HCT116 (cell line): Measurements from ENCODE around the gene ANO4. TPM values are rescaled to one million over a fixed set of nuclear protein-coding genes. Genes with fewer than 3 reads are reported as not detected.

ENCODE experiments used
- ATAC-seq: fragments of 200-7000 bp; cut with Tn5 transposase; 2 replicates; pipeline ENCODE4 v1.9.1; 2020; ENCODE audit warnings: mild to moderate bottlenecking, moderate library complexity
- BruUV-seq: library from RNA; stranded (reverse); fragments of 400-500 nt; replicated peaks from 2 replicates; lab custom pipeline; 2021; lab: Mats Ljungman, UMichigan
- CTCF ChIA-PET: fragments of 300-600 bp; sonication (Branson Sonifier 250); formaldehyde crosslinking; loops from one replicate; lab custom pipeline; 2021; ENCODE audit warnings: antibody characterized with exemption; lab: Charles Lee
- POLR2A ChIA-PET: fragments of 300-600, 350-600 bp; sonication (Branson Sonifier 250); formaldehyde crosslinking; loops from one replicate; lab custom pipeline; 2021; ENCODE audit warnings: antibody characterized with exemption; lab: Charles Lee
- RAD21 ChIA-PET, 2 experiments: fragments of 300-600 bp; sonication (Branson Sonifier 250); formaldehyde crosslinking; loops; one replicate each; lab custom pipeline; 2023; ENCODE audit warnings: low total read pairs in 2 of 2; ENCODE audit not compliant: uncharacterized antibody in 2 of 2, unreplicated experiment in 2 of 2, low non-redundant PET in 1 of 2; lab: Charles Lee
- DNase-seq: peaks from one replicate; pipeline ENCODE4 v3.0.0-alpha.2; 2010; ENCODE audit warnings: low read depth, low spot score
- H2AFZ ChIP-seq: fragments of 200-600 bp; shearing (Covaris generic), sonication (generic); 2 replicates; pipeline ENCODE4 v1.6.1; 2017; ENCODE audit warnings: low read depth, mixed run types, mixed read lengths, antibody characterized with exemption, low read length; ENCODE audit not compliant: poor library complexity, severe bottlenecking
- H3K27ac ChIP-seq: 2 replicates; pipeline ENCODE4 v1.5.1; 2012; ENCODE audit warnings: low read depth, low read length
- H3K27me3 ChIP-seq: fragments of 200-600 bp; sonication (generic); 2 replicates; pipeline ENCODE4 v1.6.1; 2016; ENCODE audit warnings: mixed run types, low read length, mixed read lengths; ENCODE audit not compliant: insufficient read depth
- H3K36me3 ChIP-seq, 2 experiments: fragments of 200-500 bp in 1 of 2; fragments of 200-600 bp in 1 of 2; sonication (Bioruptor generic) in 1 of 2; sonication (generic) in 1 of 2; 2 replicates each; pipeline versions ENCODE4 v1.5.1 to v1.6.1; 2014 to 2016; ENCODE audit warnings: low read length in 2 of 2, inconsistent platforms in 1 of 2, mixed read lengths in 1 of 2, mixed run types in 1 of 2; ENCODE audit not compliant: insufficient read depth in 2 of 2, control insufficient read depth in 1 of 2
- H3K4me1 ChIP-seq, 2 experiments: fragments of 200-600 bp in 1 of 2; sonication (generic) in 1 of 2; 2 replicates each; pipeline versions ENCODE4 v1.5.1 to v1.6.1; 2012 to 2017; ENCODE audit warnings: low read length in 2 of 2, inconsistent platforms in 1 of 2, mild to moderate bottlenecking in 1 of 2, mixed read lengths in 1 of 2, mixed run types in 1 of 2, moderate library complexity in 1 of 2; ENCODE audit not compliant: insufficient read depth in 2 of 2, control insufficient read depth in 1 of 2
- H3K4me2 ChIP-seq: fragments of 200-600 bp; sonication (generic); 2 replicates; pipeline ENCODE4 v1.6.1; 2017; ENCODE audit warnings: mixed run types, low read length, mixed read lengths
- H3K4me3 ChIP-seq, 2 experiments: fragments of 200-600 bp in 1 of 2; sonication (generic) in 1 of 2; replicated peaks in 1 of 2; 2 replicates each; pipeline ENCODE4 v1.5.1; 2011 to 2016; ENCODE audit warnings: low read length in 2 of 2, control low read depth in 1 of 2, low read depth in 1 of 2, mild to moderate bottlenecking in 1 of 2, mixed read lengths in 1 of 2, mixed run types in 1 of 2
- H3K79me2 ChIP-seq: fragments of 200-600 bp; sonication (generic); 2 replicates; pipeline ENCODE4 v1.6.1; 2017; ENCODE audit warnings: mild to moderate bottlenecking, mixed run types, low read length, moderate library complexity, mixed read lengths; ENCODE audit not compliant: insufficient read depth
- H3K9ac ChIP-seq: fragments of 200-600 bp; sonication (generic); 2 replicates; pipeline ENCODE4 v1.6.1; 2016; ENCODE audit warnings: low read length, mixed read lengths
- H3K9me2 ChIP-seq: fragments of 200-600 bp; sonication (generic), shearing (Covaris generic); 2 replicates; pipeline ENCODE4 v1.6.1; 2017; ENCODE audit warnings: mixed run types, mild to moderate bottlenecking, moderate library complexity; ENCODE audit not compliant: insufficient read depth
- H3K9me3 ChIP-seq, 2 experiments: fragments of 200-500 bp in 1 of 2; fragments of 200-600 bp in 1 of 2; sonication (Bioruptor generic) in 1 of 2; sonication (generic) in 1 of 2; 2 replicates each; pipeline ENCODE4 v1.6.1; 2014 to 2017; ENCODE audit warnings: low read length in 2 of 2, mixed read lengths in 2 of 2, inconsistent platforms in 1 of 2, low read depth in 1 of 2, mild to moderate bottlenecking in 1 of 2, mixed run types in 1 of 2, moderate library complexity in 1 of 2; ENCODE audit not compliant: control insufficient read depth in 1 of 2, insufficient read depth in 1 of 2
- H4K20me1 ChIP-seq: fragments of 200-600 bp; sonication (generic), shearing (Covaris generic); 2 replicates; pipeline ENCODE4 v1.6.1; 2017; ENCODE audit warnings: mixed run types, mild to moderate bottlenecking, moderate library complexity; ENCODE audit not compliant: insufficient read depth
- ATF3 ChIP-seq: IDR thresholded peaks from 2 replicates; pipeline ENCODE4 v1.6.1; 2012
- CBX3 ChIP-seq: IDR thresholded peaks from 2 replicates; pipeline ENCODE4 v1.6.1; 2012; ENCODE audit warnings: low read depth
- CEBPB ChIP-seq: IDR thresholded peaks from 2 replicates; pipeline ENCODE4 v1.6.1; 2012; ENCODE audit warnings: low read depth
- CTCF ChIP-seq, 3 experiments: fragments of 200-600 bp in 1 of 3; sonication (generic) in 1 of 3; IDR thresholded peaks in 2 of 3; conservative IDR thresholded peaks in 1 of 3; 2 replicates each; pipeline ENCODE4 v1.5.1; 2012 to 2017; ENCODE audit warnings: low read depth in 2 of 3, low read length in 2 of 3, antibody characterized with exemption in 1 of 3, borderline replicate concordance in 1 of 3, control low read depth in 1 of 3, mild to moderate bottlenecking in 1 of 3, mixed read lengths in 1 of 3, mixed run types in 1 of 3, moderate library complexity in 1 of 3; ENCODE audit not compliant: insufficient read depth in 1 of 3
- EGR1 ChIP-seq: IDR thresholded peaks from 2 replicates; pipeline ENCODE4 v1.6.1; 2012; ENCODE audit warnings: low read depth
- ELF1 ChIP-seq: IDR thresholded peaks from 2 replicates; pipeline ENCODE4 v1.6.1; 2012; ENCODE audit warnings: low read depth, borderline replicate concordance
- EZH2 ChIP-seq: fragments of 200-600 bp; sonication (generic); IDR thresholded peaks from 2 replicates; pipeline ENCODE4 v1.6.1; 2017; ENCODE audit warnings: antibody characterized with exemption, mixed run types
- EZH2phosphoT487 ChIP-seq: fragments of 200-600 bp; IDR thresholded peaks from 2 replicates; pipeline ENCODE4 v1.6.1; 2018; ENCODE audit warnings: antibody characterized with exemption, borderline replicate concordance
- FOSL1 ChIP-seq: IDR thresholded peaks from 2 replicates; pipeline ENCODE4 v1.6.1; 2012; ENCODE audit warnings: low read depth
- JUND ChIP-seq: IDR thresholded peaks from 2 replicates; pipeline ENCODE4 v1.6.1; 2012
- MAX ChIP-seq: IDR thresholded peaks from 2 replicates; pipeline ENCODE4 v1.6.1; 2012
- POLR2A ChIP-seq: IDR thresholded peaks from 2 replicates; pipeline ENCODE4 v1.7.0; 2011; ENCODE audit warnings: borderline replicate concordance; ENCODE audit not compliant: insufficient read depth, insufficient read length; ENCODE audit errors: extremely low read depth
- POLR2AphosphoS5 ChIP-seq: IDR thresholded peaks from 2 replicates; pipeline ENCODE4 v1.6.1; 2011; ENCODE audit warnings: mild to moderate bottlenecking, low read depth, low read length, moderate library complexity
- RAD21 ChIP-seq: IDR thresholded peaks from 2 replicates; pipeline ENCODE4 v1.6.1; 2012; ENCODE audit warnings: low read depth, mild to moderate bottlenecking
- REST ChIP-seq: IDR thresholded peaks from 2 replicates; pipeline ENCODE4 v1.6.1; 2012; ENCODE audit warnings: low read depth
- TCF7L2 ChIP-seq: IDR thresholded peaks from 2 replicates; pipeline ENCODE4 v1.7.0; 2011; ENCODE audit warnings: borderline replicate concordance, inconsistent platforms; ENCODE audit not compliant: insufficient read depth, insufficient read length; ENCODE audit errors: extremely low read depth
- ZFX ChIP-seq: fragments of 450-650 bp; IDR thresholded peaks from 2 replicates; pipeline ENCODE4 v1.6.1; 2017
- ZNF274 ChIP-seq: fragments of 200-500 bp; sonication (Bioruptor generic); IDR thresholded peaks from 2 replicates; pipeline ENCODE4 v1.6.1; 2014; ENCODE audit warnings: mild to moderate bottlenecking, low read depth, low read length, inconsistent platforms
- intact Hi-C: fragments of 100-400 bp; cut with micrococcal nuclease; formaldehyde crosslinking; loops from 2 replicates; pipeline ENCODE4 v1.10.0; 2022
- total RNA-seq: library from RNA; stranded (reverse); gene quantifications from one replicate; pipeline ENCODE4 v1.2.1, GENCODE V29; 2021; ENCODE audit not compliant: unreplicated experiment

ANO4 gene
- total RNA-seq, 1 experiment from 2014 or later = 1.7 TPM

- TF ChIP-seq REST (no peak), POLR2AphosphoS5 (no peak), ELF1 (no peak)
- TF ChIP-seq, all 23 proteins: peak for 0
Observed at GRCh38 chr12:100964028-100964427, 169.5 kb downstream of the ANO4 start (continued).

GRCh38 chr12:100967189-100967588 is 172.6 kb downstream of the ANO4 start:
- Histone ChIP-seq H3K4me2 (no peak overlapping the region), H4K20me1 (no peaks in the 10 kb centered on the region), H2AFZ (no peak overlapping the region), H3K4me3 (no peak overlapping the region), H3K79me2 (no peaks in the 10 kb centered on the region), H3K9ac (no peak overlapping the region), H3K27ac (no peak overlapping the region), H3K9me3 (no peaks in the 10 kb centered on the region), H3K36me3 (no peaks in the 10 kb centered on the region), H3K27me3 (no peaks in the 10 kb centered on the region), H3K4me1 (no peaks in the 10 kb centered on the region), H3K9me2 (no peaks in the 10 kb centered on the region)
- ATAC-seq (no peak), DNase-seq (no peak)
- POLR2A ChIA-PET = no interaction called here
- RAD21 ChIA-PET = no interaction called here
- intact Hi-C loops = no loop called here
- BruUV-seq = no TSS peak
- CTCF ChIA-PET = no interaction called here
- TF ChIP-seq ZFX = no peak
- TF ChIP-seq CEBPB = no peak
- TF ChIP-seq CTCF (IDR thresholded peaks at IDR 0.05 in 2 of 3, conservative IDR thresholded peaks at IDR 0.05 in 1 of 3; ENCODE audit: borderline replicate concordance in 1 of 3, insufficient read depth in 1 of 3, low read depth in 2 of 3, low read length in 2 of 3) = no peak
- no peak for TF ChIP-seq TCF7L2
- no peak for TF ChIP-seq JUND
- no peak for TF ChIP-seq POLR2A
- no peak for TF ChIP-seq CBX3
- TF ChIP-seq ZNF274 = no peak
- no peak for TF ChIP-seq EGR1
- no peak for TF ChIP-seq ATF3
- TF ChIP-seq REST = no peak
- no peak for TF ChIP-seq MAX
- TF ChIP-seq FOSL1 = no peak
- TF ChIP-seq RAD21 = no peak
- TF ChIP-seq EZH2phosphoT487 = no peak
- no peak for TF ChIP-seq EZH2
